NCI-H2171 treated with DMSO at 0.1 percent for 48 hours (cell line): Measurements from ENCODE around the gene TAGLN3.
"Not testable (repeated sequence)": the region's sequence is repeated elsewhere in the genome, so short reads cannot be mapped to it uniquely, and the experiment has no call there.

Experiments used
- DNase-seq: peaks from one replicate; lab custom pipeline; 2025; lab: John Stamatoyannopoulos, UW

Gene TAGLN3

DNA sequence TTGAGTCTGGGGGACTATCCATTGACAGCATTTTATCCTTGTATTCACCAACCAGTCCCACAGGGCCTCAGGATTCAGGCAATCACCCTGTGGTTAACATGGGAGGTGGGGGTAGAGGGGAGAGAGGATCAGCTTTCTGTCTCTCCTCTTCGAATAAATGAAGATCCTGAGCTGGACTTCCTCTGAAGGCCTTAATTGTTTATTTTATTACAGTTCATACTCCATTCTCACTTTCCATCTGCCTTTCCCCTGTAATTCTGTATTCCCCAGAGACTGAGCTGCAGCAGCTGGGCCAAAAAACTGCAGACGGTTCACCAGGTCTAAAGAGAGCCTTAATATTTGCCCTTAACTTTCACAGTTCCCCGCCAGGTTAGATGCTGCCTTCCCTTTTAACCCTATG lies 11.9 kb downstream of the TAGLN3 start:
- DNase-seq = peak; percentile 100

DNA sequence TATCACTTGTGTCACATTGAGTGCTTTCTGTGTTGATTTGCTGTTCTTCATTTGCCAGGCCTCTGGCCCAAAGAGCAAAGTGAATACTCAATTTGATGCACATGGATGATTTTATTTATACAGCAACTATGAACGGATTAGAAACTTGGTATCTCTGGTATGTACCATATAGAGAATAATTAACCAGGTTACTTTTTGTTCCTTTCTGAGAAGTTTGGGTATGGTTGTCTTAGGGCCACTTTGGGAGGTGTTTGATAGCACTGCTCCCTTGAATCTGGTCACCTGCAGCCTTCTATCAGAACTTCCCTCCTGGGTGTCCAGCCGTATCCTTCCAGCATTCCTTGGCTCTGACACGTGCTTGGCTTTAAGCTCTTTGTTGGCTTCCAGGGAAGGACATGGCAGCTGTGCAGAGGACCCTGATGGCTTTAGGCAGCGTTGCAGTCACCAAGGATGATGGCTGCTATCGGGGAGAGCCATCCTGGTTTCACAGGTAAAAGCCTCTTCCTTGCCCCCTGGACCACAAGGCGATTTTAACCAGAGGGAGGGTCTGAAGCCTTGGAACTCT lies 12.7 kb downstream of the TAGLN3 start:
- DNase-seq = no peak

DNA sequence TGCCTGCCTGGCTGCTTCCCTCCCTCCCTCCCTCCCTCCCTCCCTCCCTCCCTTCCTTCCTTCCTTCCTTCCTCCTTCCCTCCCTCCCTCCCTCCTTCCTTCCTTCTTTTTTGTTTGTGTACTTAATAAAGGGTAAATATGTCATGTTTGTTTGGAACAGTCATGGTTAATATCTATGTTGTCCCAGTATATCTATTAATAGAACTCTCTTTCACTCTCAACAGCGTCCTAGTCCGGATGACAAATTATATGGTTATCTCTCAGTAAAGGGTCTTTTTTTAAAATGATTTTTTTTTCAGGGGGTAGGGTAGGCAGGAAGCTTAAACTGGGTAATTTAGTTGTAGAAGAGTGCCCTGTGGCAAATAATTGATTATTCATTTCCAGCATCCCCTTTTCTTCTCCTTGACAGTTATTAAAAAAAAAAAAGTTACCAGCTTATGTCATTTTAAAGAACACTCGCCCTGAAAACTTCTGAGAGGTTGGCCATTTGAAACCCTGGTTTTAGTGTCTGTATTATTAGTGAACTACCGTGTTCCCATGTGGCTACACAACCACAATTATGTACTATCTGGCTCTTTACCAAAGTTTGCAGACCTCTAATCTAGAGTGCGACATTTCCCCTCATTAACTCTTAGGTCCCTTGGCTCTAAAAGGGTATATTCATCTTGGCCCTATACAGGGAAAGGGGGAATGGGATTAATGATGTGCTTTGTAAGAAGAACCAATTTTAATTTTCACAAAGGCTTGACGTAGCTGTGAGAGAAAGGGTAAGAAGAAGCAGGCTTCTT lies 13.7 kb downstream of the TAGLN3 start:
- DNase-seq = no peak

DNA sequence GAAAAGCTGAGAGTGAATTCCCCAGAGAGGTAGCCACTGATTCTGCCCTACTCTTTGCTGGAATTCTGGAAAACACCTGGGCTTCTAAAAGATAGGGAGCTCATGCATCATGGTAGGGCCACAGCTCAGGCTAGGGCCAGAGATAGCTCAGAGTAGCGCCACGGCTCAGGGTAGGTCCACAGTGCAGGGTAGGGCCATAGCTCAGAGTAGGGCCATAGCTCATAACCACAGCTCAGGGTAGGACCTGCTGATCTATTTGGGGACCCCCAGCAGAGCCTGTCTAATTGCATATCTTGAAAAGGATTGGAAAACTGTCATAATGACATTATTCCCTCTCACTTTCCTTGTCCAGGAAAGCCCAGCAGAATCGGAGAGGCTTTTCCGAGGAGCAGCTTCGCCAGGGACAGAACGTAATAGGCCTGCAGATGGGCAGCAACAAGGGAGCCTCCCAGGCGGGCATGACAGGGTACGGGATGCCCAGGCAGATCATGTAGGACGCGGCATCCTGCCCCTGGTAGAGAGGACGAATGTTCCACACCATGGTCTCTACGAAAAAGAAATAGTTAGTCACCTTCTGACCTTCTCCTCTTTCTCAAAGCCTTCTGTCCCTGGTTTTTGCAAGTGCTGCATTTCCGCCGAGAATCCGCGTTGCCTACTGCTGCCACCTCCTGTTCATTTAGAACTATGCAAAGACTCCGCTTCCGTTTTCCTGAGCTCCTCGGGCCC lies 14.5 kb downstream of the TAGLN3 start:
- peak; percentile 38 for DNase-seq

DNA sequence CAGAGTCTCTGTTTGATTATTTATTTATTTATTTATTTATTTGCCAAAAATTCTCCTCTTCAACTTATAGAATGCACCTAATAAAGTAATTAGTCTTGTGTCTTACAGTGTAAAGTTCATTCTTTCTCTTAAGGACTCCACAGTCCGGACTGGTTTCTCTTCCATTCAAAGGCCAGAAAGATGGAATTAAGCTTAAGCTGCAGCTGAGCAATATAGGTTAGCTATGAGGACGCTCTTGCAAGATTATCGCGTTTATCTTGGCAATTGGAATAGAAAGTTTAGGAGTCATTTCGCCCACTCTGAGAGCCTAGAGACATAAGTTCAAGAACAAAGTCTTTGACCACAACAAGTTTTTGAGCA lies 15.0 kb downstream of the TAGLN3 start:
- DNase-seq = no peak

DNA sequence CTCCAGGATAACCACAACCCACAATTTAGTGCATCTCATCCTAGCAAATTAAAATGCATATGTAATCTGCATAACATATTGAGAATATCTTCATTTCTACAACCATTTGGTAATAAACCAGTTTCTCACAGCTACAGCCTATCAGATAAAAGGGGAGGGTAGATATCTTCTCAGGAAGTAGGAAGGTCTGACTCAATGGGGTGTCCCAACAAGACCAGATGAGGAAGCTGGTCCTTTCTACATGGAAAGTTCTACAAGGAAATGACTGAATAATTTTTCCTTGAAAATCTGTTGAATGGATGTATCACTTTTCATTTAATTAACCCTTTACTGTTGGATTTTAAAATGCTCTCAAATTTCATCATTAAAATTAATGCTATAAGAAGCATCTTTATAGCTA lies 18.4 kb downstream of the TAGLN3 start:
- no peak for DNase-seq

DNA sequence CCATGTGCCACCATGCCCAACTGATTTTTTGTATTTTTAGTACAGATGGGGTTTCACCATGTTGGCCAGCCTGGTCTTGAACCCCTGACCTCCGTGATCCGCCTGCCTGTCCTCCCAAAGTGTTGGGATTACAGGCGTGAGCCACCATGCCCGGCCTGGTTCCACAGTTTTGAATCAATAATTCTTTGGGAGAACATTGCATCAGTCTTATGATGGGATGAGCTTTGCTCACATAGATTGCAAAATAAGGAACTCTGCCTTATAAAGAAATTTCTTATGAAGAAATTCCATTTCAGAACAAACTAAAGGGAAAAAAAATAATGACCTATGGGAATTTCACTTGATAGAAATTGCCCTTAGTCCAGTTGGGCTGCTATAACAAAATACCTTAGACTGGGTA lies 20.0 kb downstream of the TAGLN3 start:
- DNase-seq = no peak

DNA sequence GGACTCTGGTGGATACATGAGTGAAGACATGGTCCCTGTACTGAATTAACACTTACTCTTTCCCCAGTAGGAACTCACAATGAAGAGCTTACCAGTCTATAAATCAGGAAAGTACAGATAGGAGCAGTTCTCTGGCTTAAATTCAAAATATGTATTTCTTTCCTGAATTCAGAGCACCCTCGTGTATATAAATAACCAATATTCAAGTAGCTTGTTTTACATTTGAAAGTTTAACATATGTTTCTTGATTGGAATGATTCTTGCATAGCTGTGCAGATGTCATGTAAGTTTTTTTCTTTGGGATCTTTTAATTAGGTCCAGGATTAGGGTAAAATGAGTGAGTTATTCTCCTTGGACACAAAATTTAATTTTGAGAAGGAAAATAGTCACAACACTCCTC lies 21.0 kb downstream of the TAGLN3 start:
- DNase-seq = no peak

DNA sequence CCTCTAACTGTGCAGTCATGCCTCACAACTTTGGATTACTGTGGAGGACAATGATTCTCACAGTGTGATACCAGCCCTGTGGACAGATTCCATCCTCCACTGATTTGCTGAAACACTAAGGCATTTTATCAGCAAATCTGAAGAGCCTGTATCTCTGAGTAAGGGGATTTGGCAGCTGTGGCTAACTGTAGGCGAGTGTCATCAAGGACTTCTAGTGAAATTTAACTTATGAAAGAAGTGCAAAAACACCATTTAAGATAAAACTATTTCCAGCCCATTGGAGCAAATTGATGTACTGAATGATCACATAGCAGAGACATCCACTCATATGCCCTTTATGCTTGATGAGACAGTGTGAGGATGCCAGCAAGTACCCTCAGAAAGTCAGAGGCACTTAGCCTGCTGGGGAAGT lies 22.0 kb downstream of the TAGLN3 start:
- DNase-seq = no peak

GRCh38 chr3:112027142-112027541 lies 28.4 kb downstream of the TAGLN3 start:
- DNase-seq = no peak

DNA sequence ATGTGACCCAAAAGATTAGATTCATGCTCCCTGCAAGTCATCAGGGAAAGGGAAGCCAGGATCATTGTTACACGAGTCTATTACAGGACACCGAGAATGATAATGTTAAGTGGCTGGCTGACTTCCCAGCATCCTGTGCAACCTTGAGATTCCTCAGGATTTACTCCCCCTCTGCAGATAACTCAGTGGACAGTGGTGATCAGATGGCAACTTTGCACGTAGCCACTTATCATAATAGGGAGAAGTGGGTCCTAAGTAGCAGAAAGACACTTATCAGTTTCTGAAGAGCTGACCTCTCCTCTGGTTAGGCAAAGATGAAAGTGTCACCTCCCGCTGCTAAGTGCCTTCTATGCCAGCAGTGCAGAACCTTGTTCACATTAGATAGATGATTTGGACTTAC lies 29.1 kb downstream of the TAGLN3 start:
- DNase-seq = no peak

DNA sequence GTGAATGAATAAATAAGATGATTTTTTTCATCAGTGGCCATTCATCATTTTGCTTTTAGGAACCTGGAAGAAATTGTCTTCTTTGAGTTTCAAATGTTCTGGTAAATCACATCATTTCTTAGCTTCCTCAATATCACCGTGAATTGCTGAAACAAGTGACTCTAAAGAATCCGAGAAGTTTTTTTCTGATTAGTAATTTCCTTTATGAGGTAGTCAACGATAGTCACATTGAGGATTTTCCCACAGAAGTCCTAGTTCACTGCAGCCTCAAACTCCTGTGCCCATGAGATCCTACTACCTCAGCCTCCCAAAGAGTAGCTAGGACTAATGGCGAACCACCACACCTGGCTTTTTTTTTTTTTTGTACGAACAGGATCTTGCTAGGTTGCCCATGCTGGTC lies 32.2 kb downstream of the TAGLN3 start:
- DNase-seq = no peak

DNA sequence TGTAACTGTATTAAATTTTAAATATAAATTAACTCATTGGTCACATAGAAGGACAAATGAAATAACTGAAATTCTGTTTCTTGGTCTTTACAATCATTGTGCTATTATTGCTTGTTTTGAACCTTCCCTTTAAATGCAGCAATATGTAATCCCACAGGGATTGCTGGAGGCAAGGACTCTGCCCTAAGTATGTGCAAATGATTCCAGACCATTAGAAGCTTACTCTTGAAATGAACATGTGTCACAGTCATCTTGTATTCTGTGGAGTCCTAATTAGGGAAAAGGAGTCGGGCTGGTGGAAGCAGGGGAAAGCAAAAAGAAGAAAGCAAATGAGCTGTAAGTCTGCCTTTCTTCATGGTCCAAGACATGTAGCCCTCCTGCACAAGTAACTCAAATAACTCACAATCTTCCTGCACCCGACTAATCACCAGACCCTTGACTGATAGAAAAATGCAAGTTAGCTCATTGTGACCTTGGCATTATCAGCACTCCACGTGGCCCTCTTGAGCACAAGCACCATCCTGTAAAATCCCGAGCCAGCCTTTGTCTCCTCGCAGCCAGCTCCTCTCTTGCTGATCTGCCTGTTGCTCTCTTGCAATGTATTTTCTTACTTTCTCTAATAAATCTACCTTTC lies 33.5 kb downstream of the TAGLN3 start:
- DNase-seq = peak; percentile 88

GRCh38 chr3:112034436-112034835 lies 35.7 kb downstream of the TAGLN3 start, which contains the start of gene TMPRSS7:
Gene TMPRSS7, plus strand, starts transcription at chr3:112034736. Its CDS starts 110 bp downstream, at chr3:112034846.
- DNase-seq = no peak

DNA sequence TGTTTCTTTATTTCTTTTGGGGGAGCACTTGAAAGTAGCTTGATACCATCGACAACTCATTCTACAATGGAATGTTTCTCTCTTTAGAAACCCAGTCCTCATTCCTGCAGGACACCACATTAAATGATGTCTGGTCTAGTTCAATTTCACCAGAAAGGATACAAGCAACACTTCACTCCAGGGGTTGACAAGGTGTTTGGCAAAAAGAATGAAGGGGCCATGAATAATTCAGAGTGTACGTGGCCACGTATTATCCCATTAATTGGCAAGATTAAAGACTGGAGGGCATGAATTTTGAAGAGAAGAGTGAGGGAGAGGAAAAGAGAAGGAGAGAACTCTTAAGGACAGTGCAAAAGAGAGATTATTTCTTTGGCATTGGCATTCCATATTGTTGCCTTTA lies 36.5 kb downstream of the TAGLN3 start:
- no peak for DNase-seq

DNA sequence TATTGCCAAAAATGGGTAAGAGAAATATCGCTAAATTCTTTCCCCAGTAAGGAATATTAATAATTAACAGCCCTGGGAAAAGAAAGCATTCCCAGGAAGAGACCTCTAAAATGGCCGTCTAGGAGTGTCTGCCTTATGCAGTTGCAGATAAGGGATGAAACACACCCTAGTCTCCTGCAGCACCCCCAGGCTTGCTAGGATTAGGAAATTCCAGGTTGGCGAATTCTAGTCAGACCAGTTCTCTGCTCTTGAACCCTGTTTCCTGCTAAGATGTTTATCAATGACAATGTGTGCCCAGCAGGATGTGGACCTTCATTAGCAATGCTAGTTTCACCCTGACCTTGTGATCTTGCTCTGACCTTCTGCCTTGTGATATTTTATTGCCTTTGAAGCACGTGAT lies 38.5 kb downstream of the TAGLN3 start:
- DNase-seq = not testable (repeated sequence)

DNA sequence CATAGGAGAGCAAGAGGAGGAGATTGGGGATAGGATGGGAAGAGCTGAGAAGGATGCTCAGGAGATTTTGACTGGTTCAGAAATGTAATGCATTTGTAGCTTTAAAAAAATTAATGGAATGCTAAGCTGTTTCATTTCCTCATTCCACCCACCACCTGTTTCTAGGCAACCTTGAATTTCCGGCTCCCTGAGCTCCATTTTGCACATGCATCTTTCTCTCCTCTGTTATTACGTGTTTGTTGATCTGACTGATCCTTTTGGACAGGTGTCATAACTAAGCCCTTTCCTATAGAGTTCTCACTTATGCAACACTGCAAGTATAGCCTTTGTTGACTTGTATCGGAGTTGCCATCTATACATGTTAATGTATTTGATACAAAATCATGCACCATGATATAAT lies 40.1 kb downstream of the TAGLN3 start:
- peak; percentile 29 for DNase-seq

DNA sequence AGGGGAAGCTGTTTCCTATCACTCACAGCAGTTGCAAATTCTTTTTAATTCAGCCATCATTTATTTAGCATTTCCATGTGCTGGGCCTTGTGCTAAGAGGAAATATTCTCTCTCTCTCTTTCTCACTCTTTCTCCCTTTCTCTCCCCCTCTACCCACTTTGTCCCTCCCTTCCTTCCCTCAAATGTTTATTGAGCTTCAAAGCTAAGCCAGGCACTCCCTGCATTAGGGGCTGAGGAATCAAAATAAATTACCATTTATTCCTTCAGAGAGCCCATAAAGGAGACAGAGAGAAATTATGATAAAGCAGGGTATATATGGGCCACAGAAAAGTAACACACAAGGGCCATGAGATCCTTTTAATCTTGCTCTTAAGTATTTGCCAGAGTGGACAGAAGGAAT lies 42.6 kb downstream of the TAGLN3 start:
- no peak for DNase-seq

DNA sequence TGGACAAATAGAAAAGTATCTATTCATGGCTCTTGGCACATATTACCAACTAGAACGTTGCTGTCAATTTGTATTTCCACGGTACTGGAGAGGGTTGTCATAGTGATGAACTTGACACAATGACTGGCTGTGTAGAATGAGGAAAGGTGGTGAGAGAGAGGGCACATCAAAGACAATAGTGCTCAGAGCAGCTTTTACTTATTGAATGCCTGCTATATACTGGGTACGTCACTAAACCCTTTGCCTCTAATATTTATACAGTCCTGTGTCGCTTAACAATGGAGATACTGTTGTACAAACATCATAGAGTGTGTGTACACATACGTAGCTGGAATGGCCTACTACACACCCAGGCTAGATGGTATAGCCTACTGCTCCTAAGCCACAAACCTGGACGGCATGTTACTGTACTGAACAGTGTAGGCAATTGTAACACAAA lies 44.1 kb downstream of the TAGLN3 start:
- peak; percentile 71 for DNase-seq

DNA sequence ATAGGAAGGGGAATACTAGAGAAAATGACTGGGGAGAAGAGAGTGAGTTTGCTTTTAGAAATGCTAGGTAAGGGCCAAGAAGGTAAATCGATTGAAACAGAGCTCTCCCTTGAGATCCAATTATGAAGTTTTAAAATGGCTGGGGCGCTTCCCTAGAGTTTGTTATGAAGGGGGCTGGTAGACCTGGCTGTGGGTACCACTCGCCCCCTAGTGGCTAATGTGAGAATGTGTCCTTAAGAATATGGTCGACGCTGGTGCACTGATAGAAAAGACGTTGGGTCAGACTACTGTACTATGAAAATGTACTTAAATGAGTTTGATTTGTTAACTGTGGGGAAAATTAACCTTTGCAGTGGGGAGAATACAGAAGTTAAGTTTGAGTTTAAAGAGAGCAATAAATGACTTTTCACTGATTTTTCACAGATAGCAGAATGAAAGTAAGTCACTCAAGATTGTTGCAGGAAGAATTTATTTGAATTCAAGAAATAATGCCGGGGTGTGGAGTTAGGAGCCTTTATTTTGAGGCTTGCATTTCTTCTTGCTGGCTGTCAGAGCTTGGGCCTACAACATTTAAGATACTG lies 45.0 kb downstream of the TAGLN3 start:
- DNase-seq = peak; percentile 100

GRCh38 chr3:112046599-112046998 lies 47.9 kb downstream of the TAGLN3 start:
- DNase-seq = no peak

GRCh38 chr3:112047264-112047663 lies 48.5 kb downstream of the TAGLN3 start:
- no peak for DNase-seq
